Activated T-cell treated with anti-CD3 and anti-CD28 coated beads, Interleukin-2, amount 50 U/mL, for 72 hours (primary cell): ENCODE data around the gene TRAFD1. TPM values are rescaled to one million over a fixed set of nuclear protein-coding genes. Genes with fewer than 3 reads are reported as not detected.
A peak's percentile ranks its signal among the peaks of the same experiment; 100 is the strongest.

ENCODE experiments used
- ATAC-seq, 2 donors: fragments of 150-1000 bp; cut with Tn5 transposase; replicated peaks in 1 of 2; 2 replicates each; pipeline ENCODE4 v1.10.0; 2021; ENCODE audit warnings: moderate library complexity in 2 of 2, mild to moderate bottlenecking in 1 of 2
- DNase-seq, 2 donors: peaks; one replicate each; pipeline ENCODE4 v3.0.0; 2021 to 2022; ENCODE audit warnings: mixed read lengths in 1 of 2
- H3K27ac Mint-ChIP-seq: one replicate; pipeline ENCODE4 v1.8.0; 2022; ENCODE audit warnings: mild to moderate bottlenecking, moderate library complexity, mixed read lengths
- H3K27me3 Mint-ChIP-seq: one replicate; pipeline ENCODE4 v1.8.0; 2022; ENCODE audit warnings: low read depth, mixed read lengths
- H3K36me3 Mint-ChIP-seq, 2 donors: one replicate each; pipeline ENCODE4 v1.8.0; 2022; ENCODE audit warnings: mixed read lengths in 2 of 2, mild to moderate bottlenecking in 1 of 2; ENCODE audit not compliant: insufficient read depth in 2 of 2
- H3K4me1 Mint-ChIP-seq: one replicate; pipeline ENCODE4 v1.8.0; 2022; ENCODE audit warnings: low read depth, mixed read lengths
- H3K4me3 Mint-ChIP-seq, 2 donors: one replicate each; pipeline ENCODE4 v1.8.0; 2022; ENCODE audit warnings: mild to moderate bottlenecking in 2 of 2, mixed read lengths in 2 of 2, moderate library complexity in 2 of 2
- H3K9me3 Mint-ChIP-seq, 2 donors: one replicate each; pipeline ENCODE4 v1.8.0; 2022; ENCODE audit warnings: mixed read lengths in 2 of 2
- total RNA-seq, 2 donors: library from RNA; stranded (reverse); gene quantifications; one replicate each; pipeline ENCODE4 v1.2.3, GENCODE V29; 2022

Gene TRAFD1
- total RNA-seq, 2 donors from 2014 or later = 57.7 to 64.2 TPM

- no peaks in the 10 kb centered on the region for H3K4me1 Mint-ChIP-seq
Observed at GRCh38 chr12:112196196-112196875, 71.0 kb downstream of the TRAFD1 start.

GRCh38 chr12:112198120-112198733 is 72.9 kb downstream of the TRAFD1 start:
- ATAC-seq (peak; percentile 71 to 76), DNase-seq (peak; percentile 47 to 61)
- Mint-ChIP-seq H3K9me3 (no peaks in the 10 kb centered on the region), H3K27ac (no peak overlapping the region), H3K36me3 (peaks cover 4 to 9% of the 10 kb centered on the region in 2 donors), H3K4me3 (no peak overlapping the region), H3K27me3 (no peaks in the 10 kb centered on the region), H3K4me1 (no peaks in the 10 kb centered on the region)

More at GRCh38 chr12:112196196-112196875, 71.0 kb downstream of the TRAFD1 start:
- no peak for ATAC-seq
- peaks cover 6 to 16% of the 10 kb centered on the region in 2 donors for H3K36me3 Mint-ChIP-seq
- no peak for DNase-seq
- H3K27ac Mint-ChIP-seq = no peak overlapping the region
- H3K27me3 Mint-ChIP-seq = no peaks in the 10 kb centered on the region
- H3K4me3 Mint-ChIP-seq = no peak overlapping the region
- no peaks in the 10 kb centered on the region for H3K9me3 Mint-ChIP-seq

- H3K4me3 Mint-ChIP-seq = no peak overlapping the region
- H3K27ac Mint-ChIP-seq = no peak overlapping the region
- DNase-seq (no peak), ATAC-seq (no peak)
- H3K27me3 Mint-ChIP-seq = no peaks in the 10 kb centered on the region
- H3K4me1 Mint-ChIP-seq = no peaks in the 10 kb centered on the region
- H3K36me3 Mint-ChIP-seq = peaks cover 3 to 9% of the 10 kb centered on the region in 2 donors
- no peaks in the 10 kb centered on the region for H3K9me3 Mint-ChIP-seq
Observed at GRCh38 chr12:112199136-112199535, 73.8 kb downstream of the TRAFD1 start.

Other genes with a start within 250 kb of the TRAFD1 start
- 10 to 100 TPM; 19.4 to 21.0 TPM for gene TMEM116, start 112.4 kb upstream of the TRAFD1 start, total RNA-seq
- gene ERP29, start 112.1 kb upstream of the TRAFD1 start, total RNA-seq = 100 to 1,000 TPM; 145 to 154 TPM
- gene NAA25, start 16.8 kb upstream of the TRAFD1 start, total RNA-seq = 10 to 100 TPM; 36.3 to 47.0 TPM